ENCODE measurements around the gene SLC30A10.
"Not testable (repeated sequence)": the region's sequence is repeated elsewhere in the genome, so short reads cannot be mapped to it uniquely, and the experiment has no call there.

The SLC30A10 gene

GRCh38 chr1:219958875-219959417 is 30.6 kb upstream of the SLC30A10 start:
- TF ChIP-seq EZH2 (IDR thresholded peaks at IDR 0.05) (no peak), FOXP2 (optimal IDR thresholded peaks at IDR 0.05; ENCODE audit: control extremely low read depth, extremely low read length, insufficient read depth) (no peak), POLR2AphosphoS5 (IDR thresholded peaks at IDR 0.05; ENCODE audit: borderline replicate concordance, low read depth, low read length) (no peak)
- H3K4me3 ChIP-seq: no peak overlapping the region

GRCh38 chr1:219954736-219955421 is 26.5 kb upstream of the SLC30A10 start:
- no peak overlapping the region for H3K9ac ChIP-seq (ENCODE audit: insufficient read length)
- no peak for TF ChIP-seq FOXP2 (optimal IDR thresholded peaks at IDR 0.05; ENCODE audit: control extremely low read depth, extremely low read length, insufficient read depth)
- no peak for TF ChIP-seq EZH2 (IDR thresholded peaks at IDR 0.05)
- no peak for TF ChIP-seq POLR2AphosphoS5 (IDR thresholded peaks at IDR 0.05; ENCODE audit: borderline replicate concordance, low read depth, low read length)
- no peaks in the 10 kb centered on the region for H3K36me3 ChIP-seq (ENCODE audit: insufficient read depth, low read length)
- no peak overlapping the region for H3K27ac ChIP-seq
- no peaks in the 10 kb centered on the region for H3K9me3 ChIP-seq (ENCODE audit: low read depth, low read length)
- no peak overlapping the region for H3K4me3 ChIP-seq
- no peak for DNase-seq (ENCODE audit: low read depth, low spot score)

More at GRCh38 chr1:219958875-219959417, 30.6 kb upstream of the SLC30A10 start:
- DNase-seq (ENCODE audit: low read depth, low spot score): no peak
- Histone ChIP-seq H3K27ac (no peak overlapping the region), H3K36me3 (ENCODE audit: insufficient read depth, low read length) (no peaks in the 10 kb centered on the region), H3K9ac (ENCODE audit: insufficient read length) (no peak overlapping the region), H3K9me3 (ENCODE audit: low read depth, low read length) (no peaks in the 10 kb centered on the region)

- no peak for DNase-seq (ENCODE audit: low read depth, low spot score)
- H3K4me3 ChIP-seq: no peak overlapping the region
- no peak overlapping the region for H3K9ac ChIP-seq (ENCODE audit: insufficient read length)
- TF ChIP-seq FOXP2 (optimal IDR thresholded peaks at IDR 0.05; ENCODE audit: control extremely low read depth, extremely low read length, insufficient read depth) (no peak), POLR2AphosphoS5 (IDR thresholded peaks at IDR 0.05; ENCODE audit: borderline replicate concordance, low read depth, low read length) (no peak), EZH2 (IDR thresholded peaks at IDR 0.05) (no peak)
- H3K27ac ChIP-seq: no peak overlapping the region
- no peaks in the 10 kb centered on the region for H3K9me3 ChIP-seq (ENCODE audit: low read depth, low read length)
- H3K36me3 ChIP-seq (ENCODE audit: insufficient read depth, low read length): no peaks in the 10 kb centered on the region
Observed at GRCh38 chr1:219954052-219954451, 25.7 kb upstream of the SLC30A10 start.

GRCh38 chr1:219952361-219952760 is 24.0 kb upstream of the SLC30A10 start:
- no peak overlapping the region for H3K4me3 ChIP-seq
- TF ChIP-seq POLR2AphosphoS5 (IDR thresholded peaks at IDR 0.05; ENCODE audit: borderline replicate concordance, low read depth, low read length): no peak
- TF ChIP-seq FOXP2 (optimal IDR thresholded peaks at IDR 0.05; ENCODE audit: control extremely low read depth, extremely low read length, insufficient read depth): no peak
- no peak for TF ChIP-seq EZH2 (IDR thresholded peaks at IDR 0.05)
- no peak overlapping the region for H3K9ac ChIP-seq (ENCODE audit: insufficient read length)
- H3K9me3 ChIP-seq (ENCODE audit: low read depth, low read length): no peaks in the 10 kb centered on the region
- H3K36me3 ChIP-seq (ENCODE audit: insufficient read depth, low read length): no peaks in the 10 kb centered on the region
- no peak overlapping the region for H3K27ac ChIP-seq
- DNase-seq (ENCODE audit: low read depth, low spot score): no peak

- H3K4me3 ChIP-seq; DNase-seq (ENCODE audit: low read depth, low spot score); H3K9me3 ChIP-seq (ENCODE audit: low read depth, low read length); H3K27ac ChIP-seq; H3K36me3 ChIP-seq (ENCODE audit: insufficient read depth, low read length); H3K9ac ChIP-seq (ENCODE audit: insufficient read length): not testable (repeated sequence)
Observed at GRCh38 chr1:219949227-219949626, 20.9 kb upstream of the SLC30A10 start.

- not testable (repeated sequence) for H3K36me3 ChIP-seq (ENCODE audit: insufficient read depth, low read length); H3K27ac ChIP-seq; DNase-seq (ENCODE audit: low read depth, low spot score); H3K9me3 ChIP-seq (ENCODE audit: low read depth, low read length); H3K4me3 ChIP-seq; H3K9ac ChIP-seq (ENCODE audit: insufficient read length)
Observed at GRCh38 chr1:219948766-219949165, 20.4 kb upstream of the SLC30A10 start.

GRCh38 chr1:219945795-219946194 is 17.4 kb upstream of the SLC30A10 start:
- no peak for DNase-seq (ENCODE audit: low read depth, low spot score)
- Histone ChIP-seq H3K4me3 (no peak overlapping the region), H3K9ac (ENCODE audit: insufficient read length) (no peak overlapping the region), H3K9me3 (ENCODE audit: low read depth, low read length) (no peaks in the 10 kb centered on the region), H3K27ac (no peak overlapping the region), H3K36me3 (ENCODE audit: insufficient read depth, low read length) (no peaks in the 10 kb centered on the region)
- no peak for TF ChIP-seq FOXP2 (optimal IDR thresholded peaks at IDR 0.05; ENCODE audit: control extremely low read depth, extremely low read length, insufficient read depth)
- TF ChIP-seq POLR2AphosphoS5 (IDR thresholded peaks at IDR 0.05; ENCODE audit: borderline replicate concordance, low read depth, low read length): no peak
- TF ChIP-seq EZH2 (IDR thresholded peaks at IDR 0.05): no peak

GRCh38 chr1:219941179-219942118 is 13.1 kb upstream of the SLC30A10 start:
- no peaks in the 10 kb centered on the region for H3K9me3 ChIP-seq (ENCODE audit: low read depth, low read length)
- no peaks in the 10 kb centered on the region for H3K36me3 ChIP-seq (ENCODE audit: insufficient read depth, low read length)
- TF ChIP-seq POLR2AphosphoS5 (IDR thresholded peaks at IDR 0.05; ENCODE audit: borderline replicate concordance, low read depth, low read length) (no peak), FOXP2 (optimal IDR thresholded peaks at IDR 0.05; ENCODE audit: control extremely low read depth, extremely low read length, insufficient read depth) (no peak), EZH2 (IDR thresholded peaks at IDR 0.05) (no peak)
- no peak overlapping the region for H3K4me3 ChIP-seq
- no peak overlapping the region for H3K9ac ChIP-seq (ENCODE audit: insufficient read length)
- H3K27ac ChIP-seq: no peak overlapping the region
- no peak for DNase-seq (ENCODE audit: low read depth, low spot score)
